ENCODE results near the gene HTR3B. TPM values are rescaled to one million over a fixed set of nuclear protein-coding genes. Genes with fewer than 3 reads are reported as not detected.

HTR3B gene
- total and polyA plus RNA-seq, 10 of the 15 experiments (the other 5 are each of a cell fraction or from before 2014, with no cell fraction given) = not detected

DNA sequence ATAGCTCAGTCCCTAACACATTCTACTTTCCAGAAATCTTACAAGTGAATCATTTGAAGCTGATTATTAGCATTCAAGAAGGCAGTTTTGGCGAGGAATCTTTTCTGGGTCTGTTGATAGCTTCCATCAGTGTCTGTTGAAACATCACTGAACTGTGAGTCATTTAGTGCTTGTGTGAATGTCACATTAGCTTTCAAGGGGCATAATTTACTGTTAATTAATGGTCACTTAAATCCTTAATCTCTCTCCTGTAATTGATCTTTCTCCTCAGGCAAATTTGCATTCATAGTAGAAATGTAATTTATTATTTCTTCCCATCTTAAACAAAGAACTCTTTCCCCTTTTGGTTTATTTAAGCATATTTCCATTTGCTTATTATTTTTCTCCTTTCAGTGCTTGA is 2.6 kb downstream of the HTR3B start:
- FAIRE-seq (no peak), DNase-seq (ENCODE audit: low read depth, low spot score) (no peak), ATAC-seq (no peak)
- Histone ChIP-seq H3K4me2 (ENCODE audit: control insufficient read depth, insufficient read depth) (no peak overlapping the region), H4K20me1 (ENCODE audit: control insufficient read depth, insufficient read depth) (no peaks in the 10 kb centered on the region), H3K36me3 (ENCODE audit: control insufficient read depth in 2 of 2, insufficient read depth in 2 of 2, low read length in 1 of 2) (no peaks in the 10 kb centered on the region), H3K79me2 (ENCODE audit: control insufficient read depth, insufficient read depth, low read length) (no peaks in the 10 kb centered on the region), H3K9ac (ENCODE audit: control insufficient read depth, insufficient read depth, low read length) (no peak overlapping the region), H3K9me3 (replicated peaks; ENCODE audit: control insufficient read depth, insufficient read depth, low read length) (no peaks in the 10 kb centered on the region), H3K27me3 (replicated peaks in 1 of 2; ENCODE audit: control insufficient read depth in 2 of 2, insufficient read depth in 2 of 2, low read length in 1 of 2) (peaks cover 0 to 8% of the 10 kb centered on the region in 2 experiments; a peak in 2 of 4 replicates), H3K4me3 (no peak overlapping the region), H3K27ac (ENCODE audit: control insufficient read depth, insufficient read depth) (no peak overlapping the region), H3K4me1 (ENCODE audit: control insufficient read depth, insufficient read depth, low read length) (no peaks in the 10 kb centered on the region), H2AFZ (ENCODE audit: control insufficient read depth, low read depth, low read length) (no peak overlapping the region)
- ChIA-PET CTCF (interaction anchor here (1.2 to 4.5 kb wide), 3 partner anchors 11 to 354 kb away, joined by 3 to 25 read pairs (median 6); no protein-coding TSS in a partner anchor), POLR2A (no interaction called here), RAD21 (ENCODE audit: unreplicated experiment) (no interaction called here), SMC1A (ENCODE audit: uncharacterized antibody, unreplicated experiment) (no interaction called here)
- in situ Hi-C loops (cut with MboI) = no loop called here
- WGBS (ENCODE audit: insufficient coverage, insufficient replicate concordance, low lambda C conversion rate, missing lambda C conversion rate) = 37% methylated on average over 1 of the region's 1 CpG
- BruUV-seq (replicated peaks) = no TSS peak
- TF ChIP-seq HDAC2 (IDR thresholded peaks at IDR 0.05) = no peak
- no peak for TF ChIP-seq FOXK2 (IDR thresholded peaks at IDR 0.05)
- TF ChIP-seq, protein P1, sequence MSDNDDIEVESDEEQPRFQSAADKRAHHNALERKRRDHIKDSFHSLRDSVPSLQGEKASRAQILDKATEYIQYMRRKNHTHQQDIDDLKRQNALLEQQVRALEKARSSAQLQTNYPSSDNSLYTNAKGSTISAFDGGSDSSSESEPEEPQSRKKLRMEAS (IDR thresholded peaks at IDR 0.05; ENCODE audit: low read depth, low read length) = no peak
- no peak for TF ChIP-seq ESRRA (IDR thresholded peaks at IDR 0.05; ENCODE audit: low read length)
- TF ChIP-seq, protein P2, sequence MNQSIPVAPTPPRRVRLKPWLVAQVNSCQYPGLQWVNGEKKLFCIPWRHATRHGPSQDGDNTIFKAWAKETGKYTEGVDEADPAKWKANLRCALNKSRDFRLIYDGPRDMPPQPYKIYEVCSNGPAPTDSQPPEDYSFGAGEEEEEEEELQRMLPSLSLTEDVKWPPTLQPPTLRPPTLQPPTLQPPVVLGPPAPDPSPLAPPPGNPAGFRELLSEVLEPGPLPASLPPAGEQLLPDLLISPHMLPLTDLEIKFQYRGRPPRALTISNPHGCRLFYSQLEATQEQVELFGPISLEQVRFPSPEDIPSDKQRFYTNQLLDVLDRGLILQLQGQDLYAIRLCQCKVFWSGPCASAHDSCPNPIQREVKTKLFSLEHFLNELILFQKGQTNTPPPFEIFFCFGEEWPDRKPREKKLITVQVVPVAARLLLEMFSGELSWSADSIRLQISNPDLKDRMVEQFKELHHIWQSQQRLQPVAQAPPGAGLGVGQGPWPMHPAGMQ (IDR thresholded peaks at IDR 0.05; ENCODE audit: borderline replicate concordance) = no peak
- TF ChIP-seq ZNF622 (IDR thresholded peaks at IDR 0.05) = no peak
- TF ChIP-seq SUZ12 (IDR thresholded peaks at IDR 0.05; ENCODE audit: unreplicated experiment) = no peak
- TF ChIP-seq YBX1 (IDR thresholded peaks at IDR 0.05) = no peak
- no peak for TF ChIP-seq SPI1 (IDR thresholded peaks at IDR 0.05; ENCODE audit: borderline replicate concordance, insufficient read depth, low read depth, low read length)
- no peak for TF ChIP-seq NR2C1 (IDR thresholded peaks at IDR 0.05)
- no peak for TF ChIP-seq STAT3 (IDR thresholded peaks at IDR 0.05; ENCODE audit: low read depth, low read length)
- no peak for TF ChIP-seq CREB1 (IDR thresholded peaks at IDR 0.05; ENCODE audit: low read depth)
- TF ChIP-seq YY1 (IDR thresholded peaks at IDR 0.05; ENCODE audit: low read depth, low read length) = no peak
- TF ChIP-seq BACH1 (IDR thresholded peaks at IDR 0.05; ENCODE audit: borderline replicate concordance) = no peak
- TF ChIP-seq BCL3 (IDR thresholded peaks at IDR 0.05; ENCODE audit: borderline replicate concordance, insufficient read depth, low read depth, low read length, poor library complexity, severe bottlenecking) = no peak
- TF ChIP-seq POLR2AphosphoS5 (IDR thresholded peaks at IDR 0.05; ENCODE audit: low read length) = no peak
- TF ChIP-seq, protein P3, sequence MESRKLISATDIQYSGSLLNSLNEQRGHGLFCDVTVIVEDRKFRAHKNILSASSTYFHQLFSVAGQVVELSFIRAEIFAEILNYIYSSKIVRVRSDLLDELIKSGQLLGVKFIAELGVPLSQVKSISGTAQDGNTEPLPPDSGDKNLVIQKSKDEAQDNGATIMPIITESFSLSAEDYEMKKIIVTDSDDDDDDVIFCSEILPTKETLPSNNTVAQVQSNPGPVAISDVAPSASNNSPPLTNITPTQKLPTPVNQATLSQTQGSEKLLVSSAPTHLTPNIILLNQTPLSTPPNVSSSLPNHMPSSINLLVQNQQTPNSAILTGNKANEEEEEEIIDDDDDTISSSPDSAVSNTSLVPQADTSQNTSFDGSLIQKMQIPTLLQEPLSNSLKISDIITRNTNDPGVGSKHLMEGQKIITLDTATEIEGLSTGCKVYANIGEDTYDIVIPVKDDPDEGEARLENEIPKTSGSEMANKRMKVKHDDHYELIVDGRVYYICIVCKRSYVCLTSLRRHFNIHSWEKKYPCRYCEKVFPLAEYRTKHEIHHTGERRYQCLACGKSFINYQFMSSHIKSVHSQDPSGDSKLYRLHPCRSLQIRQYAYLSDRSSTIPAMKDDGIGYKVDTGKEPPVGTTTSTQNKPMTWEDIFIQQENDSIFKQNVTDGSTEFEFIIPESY (IDR thresholded peaks at IDR 0.05) = no peak
- TF ChIP-seq STAT1 (conservative IDR thresholded peaks at IDR 0.05) = no peak
- TF ChIP-seq NFYB (IDR thresholded peaks at IDR 0.05; ENCODE audit: insufficient read depth, low read depth, low read length) = no peak
- TF ChIP-seq SUPT20H (IDR thresholded peaks at IDR 0.05; ENCODE audit: borderline replicate concordance, control insufficient read depth, low read depth, low read length) = no peak
- intact Hi-C loops (cut with micrococcal nuclease; ENCODE audit: unreplicated experiment) = no loop called here

Data from GM12878 (cell line).